HepG2 (cell line): ENCODE data around the gene SFR1.

Experiments used
- CBFB ChIP-seq: sonication (generic); formaldehyde crosslinking; IDR thresholded peaks from 2 replicates; pipeline ENCODE4 v1.4.0; 2020; ENCODE audit warnings: missing genetic modification reagents
- EZH2 ChIP-seq: conservative IDR thresholded peaks from 2 replicates; pipeline ENCODE4 v1.6.1; 2012; ENCODE audit warnings: mild to moderate bottlenecking, low read depth, low read length, moderate library complexity
- ZNF550 ChIP-seq: sonication (generic); formaldehyde crosslinking; IDR thresholded peaks from 2 replicates; pipeline ENCODE4 v1.4.0; 2020; ENCODE audit warnings: mild to moderate bottlenecking, missing genetic modification reagents, borderline replicate concordance
- ZNF652 ChIP-seq: IDR thresholded peaks from 2 replicates; pipeline ENCODE4 v1.6.1; 2016; ENCODE audit warnings: low read depth, borderline replicate concordance
- ZNF777 ChIP-seq: sonication (generic); formaldehyde crosslinking; IDR thresholded peaks from 2 replicates; pipeline ENCODE4 v1.4.0; 2020; ENCODE audit warnings: missing genetic modification reagents
- TF ChIP-seq, protein P1 (sequence below): sonication (generic); formaldehyde crosslinking; IDR thresholded peaks from 2 replicates; pipeline ENCODE4 v1.5.0; 2020; ENCODE audit warnings: mild to moderate bottlenecking, missing genetic modification reagents, moderate library complexity

DNA sequence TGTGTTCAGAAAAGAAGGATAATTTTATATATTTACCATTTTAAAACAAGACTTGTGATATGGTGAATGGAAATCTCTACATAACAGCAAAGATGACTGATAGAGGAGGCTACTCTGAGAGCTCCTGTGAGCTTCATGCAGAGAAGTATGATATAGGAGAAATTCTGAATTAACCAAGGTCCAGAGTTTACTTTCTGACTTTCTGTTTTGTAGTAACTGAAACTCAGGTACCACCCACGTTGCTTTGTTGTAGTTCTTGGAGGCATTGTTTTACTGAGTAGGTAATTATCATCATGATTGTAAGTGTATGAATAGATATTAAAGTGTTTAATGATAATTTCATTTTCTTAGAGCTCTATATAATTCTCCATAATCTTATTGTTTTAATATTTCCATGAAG is 18.0 kb upstream of the SFR1 start:
- TF ChIP-seq, protein P1, sequence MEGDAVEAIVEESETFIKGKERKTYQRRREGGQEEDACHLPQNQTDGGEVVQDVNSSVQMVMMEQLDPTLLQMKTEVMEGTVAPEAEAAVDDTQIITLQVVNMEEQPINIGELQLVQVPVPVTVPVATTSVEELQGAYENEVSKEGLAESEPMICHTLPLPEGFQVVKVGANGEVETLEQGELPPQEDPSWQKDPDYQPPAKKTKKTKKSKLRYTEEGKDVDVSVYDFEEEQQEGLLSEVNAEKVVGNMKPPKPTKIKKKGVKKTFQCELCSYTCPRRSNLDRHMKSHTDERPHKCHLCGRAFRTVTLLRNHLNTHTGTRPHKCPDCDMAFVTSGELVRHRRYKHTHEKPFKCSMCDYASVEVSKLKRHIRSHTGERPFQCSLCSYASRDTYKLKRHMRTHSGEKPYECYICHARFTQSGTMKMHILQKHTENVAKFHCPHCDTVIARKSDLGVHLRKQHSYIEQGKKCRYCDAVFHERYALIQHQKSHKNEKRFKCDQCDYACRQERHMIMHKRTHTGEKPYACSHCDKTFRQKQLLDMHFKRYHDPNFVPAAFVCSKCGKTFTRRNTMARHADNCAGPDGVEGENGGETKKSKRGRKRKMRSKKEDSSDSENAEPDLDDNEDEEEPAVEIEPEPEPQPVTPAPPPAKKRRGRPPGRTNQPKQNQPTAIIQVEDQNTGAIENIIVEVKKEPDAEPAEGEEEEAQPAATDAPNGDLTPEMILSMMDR: no peak
- TF ChIP-seq EZH2: no peak
- no peak for TF ChIP-seq ZNF652
- TF ChIP-seq ZNF777 (CRISPR knock-in tag): no peak
- TF ChIP-seq ZNF550 (CRISPR knock-in tag): no peak
- TF ChIP-seq CBFB: no peak
